ENCODE measurements around the gene HIPK1. TPM values are rescaled to one million over a fixed set of nuclear protein-coding genes. Genes with fewer than 3 reads are reported as not detected.

HIPK1 gene
- total and polyA plus RNA-seq, 2 of the 13 experiments (the other 11 are each of a cell fraction or from before 2014, with no cell fraction given), result 20.8 to 33.4 TPM

DNA sequence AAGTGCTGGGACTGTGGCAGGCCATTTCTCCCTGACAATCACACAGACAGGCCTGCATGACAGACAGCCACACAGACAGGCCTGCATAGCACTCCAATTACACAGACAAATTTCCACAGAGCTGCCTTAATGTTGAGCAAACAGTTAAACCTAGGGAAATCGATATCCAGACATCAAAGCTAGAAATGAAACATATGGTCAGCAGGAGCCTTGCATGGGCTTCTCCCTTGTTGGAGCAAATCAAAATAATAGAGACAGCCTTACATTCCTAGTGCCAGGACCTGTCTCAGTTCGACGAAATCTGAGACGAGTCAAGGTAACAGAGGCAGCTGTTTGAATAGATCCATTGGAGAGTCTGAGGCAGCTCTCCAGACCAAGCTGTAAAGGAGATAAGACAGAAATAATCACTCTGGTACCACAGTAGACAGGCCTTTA lies 92.6 kb downstream of the HIPK1 start:
- Histone ChIP-seq H3K4me3 (replicated peaks in 1 of 3; ENCODE audit: insufficient read depth in 1 of 3, low read depth in 2 of 3, low read length in 3 of 3) (no peak overlapping the region), H3K27ac (ENCODE audit: extremely low read length, insufficient read depth, low read length) (no peak overlapping the region), H3K4me2 (ENCODE audit: low read depth, low read length) (no peak overlapping the region), H3K9me3 (ENCODE audit: low read length) (no peaks in the 10 kb centered on the region), H3K36me3 (replicated peaks in 1 of 2; ENCODE audit: control insufficient read depth in 1 of 2, insufficient read depth in 2 of 2, low read length in 2 of 2) (no peaks in the 10 kb centered on the region), H3K79me2 (ENCODE audit: insufficient read depth, low read length) (no peaks in the 10 kb centered on the region), H3K4me1 (ENCODE audit: insufficient read depth, low read length) (peaks cover 14% of the 10 kb centered on the region), H2AFZ (ENCODE audit: low read length) (no peak overlapping the region), H3K9ac (ENCODE audit: insufficient read depth, low read depth, low read length) (no peak overlapping the region), H3K27me3 (ENCODE audit: control insufficient read depth in 1 of 2, insufficient read depth in 2 of 2, low read length in 2 of 2) (no peaks in the 10 kb centered on the region; a peak in 1 of 5 replicates), H4K20me1 (ENCODE audit: insufficient read depth, low read length) (no peaks in the 10 kb centered on the region)
- ChIA-PET POLR2A (no interaction called here), CTCF (ENCODE audit: low intra/inter-chr PET ratio, low total read pairs) (no interaction called here)
- 3% methylated on average over 4 of the region's 4 CpGs for WGBS (ENCODE audit: low lambda C conversion rate)
- intact Hi-C loops (cut with micrococcal nuclease; ENCODE audit: unreplicated experiment), result no loop called here
- peak; percentile 10 for DNase-seq (ENCODE audit: low spot score)
- no peak for FAIRE-seq
- no peak for TF ChIP-seq SYNCRIP (IDR thresholded peaks at IDR 0.05; ENCODE audit: insufficient read depth, low read depth, low read length)
- 0 out of 2 replicates have a peak, but pooled peaks have one; percentile 14 for TF ChIP-seq KAT2B (IDR thresholded peaks at IDR 0.05; ENCODE audit: borderline replicate concordance, low read depth, low read length)
- peak; percentile 40; the same call in 1 of the 2 replicates for TF ChIP-seq TCF7 (IDR thresholded peaks at IDR 0.05; ENCODE audit: low read depth)
- TF ChIP-seq SIN3B (IDR thresholded peaks at IDR 0.05; ENCODE audit: low read length), result no peak
- peak; percentile 33; the same call in 1 of the 2 replicates for TF ChIP-seq GATAD2A (CRISPR knock-in tag; IDR thresholded peaks at IDR 0.05)
- TF ChIP-seq SALL1 (CRISPR knock-in tag; IDR thresholded peaks at IDR 0.05), result 0 out of 2 replicates have a peak, but pooled peaks have one; percentile 18
- peak; percentile 91 for TF ChIP-seq SKI (IDR thresholded peaks at IDR 0.05; ENCODE audit: partially characterized antibody)
- TF ChIP-seq, protein P1, sequence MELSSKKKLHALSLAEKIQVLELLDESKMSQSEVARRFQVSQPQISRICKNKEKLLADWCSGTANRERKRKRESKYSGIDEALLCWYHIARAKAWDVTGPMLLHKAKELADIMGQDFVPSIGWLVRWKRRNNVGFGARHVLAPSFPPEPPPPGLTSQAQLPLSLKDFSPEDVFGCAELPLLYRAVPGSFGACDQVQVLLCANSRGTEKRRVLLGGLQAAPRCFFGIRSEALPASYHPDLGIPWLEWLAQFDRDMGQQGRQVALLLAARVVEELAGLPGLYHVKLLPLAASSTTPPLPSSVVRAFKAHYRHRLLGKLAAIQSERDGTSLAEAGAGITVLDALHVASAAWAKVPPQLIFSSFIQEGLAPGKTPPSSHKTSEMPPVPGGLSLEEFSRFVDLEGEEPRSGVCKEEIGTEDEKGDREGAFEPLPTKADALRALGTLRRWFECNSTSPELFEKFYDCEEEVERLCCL (CRISPR knock-in tag; IDR thresholded peaks at IDR 0.05; ENCODE audit: borderline replicate concordance), result no peak
- TF ChIP-seq POLR2AphosphoS5 (IDR thresholded peaks at IDR 0.05; ENCODE audit: low read depth, low read length), result no peak
- peak; percentile 74; the same call in 1 of the 2 replicates for TF ChIP-seq ZNF652 (CRISPR knock-in tag; IDR thresholded peaks at IDR 0.05; ENCODE audit: borderline replicate concordance, low read depth)
- peak; percentile 79 for TF ChIP-seq ONECUT2 (CRISPR knock-in tag; IDR thresholded peaks at IDR 0.05)
- peak; percentile 10; the same call in 1 of the 2 replicates for TF ChIP-seq CEBPB (IDR thresholded peaks at IDR 0.05; ENCODE audit: borderline replicate concordance, low read depth, low read length)
- TF ChIP-seq IKZF4 (CRISPR knock-in tag; IDR thresholded peaks at IDR 0.05; ENCODE audit: borderline replicate concordance, low read depth, not compliant biosample characterization), result no peak
- in situ Hi-C loops (cut with HindIII; ENCODE audit: extremely low pct_ligation_motif_present, low pct_unique_long_range_greater_than_20kb), result no loop called here
- peak; percentile 60 for ATAC-seq
- no TSS peak for BruUV-seq (replicated peaks)
